ENCODE data around the gene LPGAT1. TPM values are rescaled to one million over a fixed set of nuclear protein-coding genes. Genes with fewer than 3 reads are reported as not detected.

Gene LPGAT1, protein sequence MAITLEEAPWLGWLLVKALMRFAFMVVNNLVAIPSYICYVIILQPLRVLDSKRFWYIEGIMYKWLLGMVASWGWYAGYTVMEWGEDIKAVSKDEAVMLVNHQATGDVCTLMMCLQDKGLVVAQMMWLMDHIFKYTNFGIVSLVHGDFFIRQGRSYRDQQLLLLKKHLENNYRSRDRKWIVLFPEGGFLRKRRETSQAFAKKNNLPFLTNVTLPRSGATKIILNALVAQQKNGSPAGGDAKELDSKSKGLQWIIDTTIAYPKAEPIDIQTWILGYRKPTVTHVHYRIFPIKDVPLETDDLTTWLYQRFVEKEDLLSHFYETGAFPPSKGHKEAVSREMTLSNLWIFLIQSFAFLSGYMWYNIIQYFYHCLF
- total RNA-seq (2014; rRNA removed), result 39.8 and 41.7 TPM in 2 replicates
- Bru-seq, nascent RNA, result percentile 60 among the genes with signal in this experiment
- percentile 65 among the genes with signal in this experiment for BruChase-seq, experiment 1, labeled RNA remaining after a 6-hour chase
- BruChase-seq, experiment 2, labeled RNA remaining after a 2-hour chase, result percentile 64 among the genes with signal in this experiment
- long read RNA-seq, partial matches to known transcripts, result 6 of 23 reads
- long read RNA-seq, other reads (novel, unspliced or antisense), result 17 of 23 reads

DNA sequence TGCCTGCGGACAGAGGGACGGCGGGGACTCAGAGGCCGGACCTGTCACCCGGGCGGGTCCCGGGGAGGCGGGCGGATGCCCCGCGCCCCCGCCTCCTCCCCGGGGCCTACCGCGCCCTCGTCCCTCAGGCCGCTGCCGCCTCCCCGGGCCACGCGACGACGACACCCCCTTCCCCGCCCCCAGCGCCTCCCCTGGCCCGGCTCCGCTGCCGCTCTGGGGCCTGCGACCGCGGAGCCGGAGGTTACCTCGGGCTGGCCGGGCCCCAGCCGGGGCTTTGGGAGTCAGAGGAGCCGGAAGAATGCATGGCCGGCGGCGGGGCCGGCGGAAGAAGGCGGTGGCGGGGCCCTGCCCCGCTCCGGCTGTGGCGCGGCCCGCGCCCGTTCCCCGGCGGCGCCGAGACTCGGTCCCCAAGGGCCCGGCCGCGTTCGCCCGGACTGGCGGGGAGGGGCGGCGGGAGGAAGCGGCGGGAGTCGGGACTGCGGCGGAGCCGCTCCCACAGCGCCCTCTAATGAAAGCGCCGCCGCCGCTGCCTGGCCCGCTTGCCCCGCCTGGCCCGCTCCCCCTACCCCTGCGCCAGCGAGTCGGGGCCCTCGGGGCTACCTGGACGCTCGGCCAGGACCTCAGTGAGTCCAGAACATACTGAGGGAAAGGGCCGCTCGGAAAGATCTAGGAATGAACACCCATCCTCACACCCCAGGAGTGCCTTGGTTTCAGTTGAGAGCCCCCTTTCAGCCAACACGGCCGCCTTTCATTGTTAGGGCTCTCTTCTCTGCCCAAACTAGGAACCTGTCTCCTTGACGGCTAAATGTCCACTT lies at the start of gene LPGAT1:
TSS of gene LPGAT1 (minus strand) at position 436 of the 815 bp plus-strand sequence. CDS start 1,467 bp downstream, outside the sequence.
- CTCF ChIA-PET, result no interaction called here

DNA sequence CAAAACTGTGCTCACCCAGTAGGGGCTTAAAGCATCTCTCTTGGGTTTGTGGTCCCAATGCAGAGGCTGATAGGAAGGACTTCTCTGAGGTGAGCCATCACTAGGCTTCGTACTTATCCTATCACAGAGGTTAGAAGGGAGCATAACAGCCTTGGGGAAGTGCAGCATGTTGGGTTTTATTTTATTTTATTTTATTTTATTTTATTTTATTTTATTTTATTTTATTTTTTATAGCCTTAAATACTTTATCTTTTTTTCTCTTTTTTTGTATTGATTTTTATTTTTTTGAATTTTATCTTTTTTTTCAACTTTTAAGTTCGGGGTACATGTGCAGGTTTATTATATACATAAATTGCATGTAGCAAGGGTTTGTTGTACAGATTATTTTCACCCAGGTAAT lies 48.9 kb upstream of the LPGAT1 start:
- no peaks in the 10 kb centered on the region for H3K9me3 ChIP-seq (ENCODE audit: low read length)
- H3K4me2 ChIP-seq (ENCODE audit: low read length), result no peak overlapping the region
- no peaks in the 10 kb centered on the region for H3K9me2 ChIP-seq (replicated peaks; ENCODE audit: low read length)
- no peak overlapping the region for H3K9ac ChIP-seq (ENCODE audit: low read length)
- intact Hi-C loops (cut with micrococcal nuclease), result no loop called here
- no peaks in the 10 kb centered on the region for H4K20me1 ChIP-seq (ENCODE audit: low read length)
- TF ChIP-seq EZH2phosphoT487 (IDR thresholded peaks at IDR 0.05; ENCODE audit: borderline replicate concordance, low read length) (no peak), CTCF (conservative IDR thresholded peaks at IDR 0.05; ENCODE audit: low read depth, low read length) (no peak), EZH2 (IDR thresholded peaks at IDR 0.05; ENCODE audit: low read length, unreplicated experiment) (no peak)
- H3K36me3 ChIP-seq (ENCODE audit: low read depth, low read length), result no peaks in the 10 kb centered on the region
- ATAC-seq, result no peak
- BruUV-seq (replicated peaks), result no TSS peak
- no peak overlapping the region for H2AFZ ChIP-seq (ENCODE audit: low read length)
- no peaks in the 10 kb centered on the region for H3K4me1 ChIP-seq (ENCODE audit: insufficient read depth, low read length)
- POLR2A ChIA-PET (ENCODE audit: unreplicated experiment), result no interaction called here
- CTCF ChIA-PET, result no interaction called here
- H3K27me3 ChIP-seq (ENCODE audit: low read length), result peaks cover 23% of the 10 kb centered on the region; the same call in 1 of the 2 replicates
- no peaks in the 10 kb centered on the region for H3K79me2 ChIP-seq (ENCODE audit: low read length)
- DNase-seq, result no peak
- H3K27ac ChIP-seq (ENCODE audit: low read length), result no peak overlapping the region
- H3F3A ChIP-seq (ENCODE audit: low read length, unreplicated experiment), result no peaks in the 10 kb centered on the region
- H3K4me3 ChIP-seq (ENCODE audit: low read length), result no peak overlapping the region

More for the DNA sequence above, at the start of gene LPGAT1:
- no peaks in the 10 kb centered on the region for H3K27me3 ChIP-seq (ENCODE audit: low read length)
- peak within 1 kb of the TSS; percentile 81 for H3K9ac ChIP-seq (ENCODE audit: low read length)
- peak within 1 kb of the TSS; percentile 89 for H3K4me2 ChIP-seq (ENCODE audit: low read length)
- no peak within 1 kb of the TSS for H3K27ac ChIP-seq (ENCODE audit: low read length)
- peaks cover 9% of the 10 kb centered on the region; the same call in 1 of the 2 replicates for H3K79me2 ChIP-seq (ENCODE audit: low read length)
- BruUV-seq (replicated peaks), result no TSS peak
- no peaks in the 10 kb centered on the region for H3F3A ChIP-seq (ENCODE audit: low read length, unreplicated experiment)
- POLR2A ChIA-PET (ENCODE audit: unreplicated experiment), result no interaction called here
- H2AFZ ChIP-seq (ENCODE audit: low read length), result peak within 1 kb of the TSS; percentile 91
- intact Hi-C loops (cut with micrococcal nuclease), result loop anchor here (1.0 kb wide), 3 partner anchors 114 to 150 kb away; no protein-coding TSS in a partner anchor
- H3K4me1 ChIP-seq (ENCODE audit: insufficient read depth, low read length), result peaks cover 13% of the 10 kb centered on the region; the same call in 1 of the 2 replicates
- ATAC-seq, result peak; percentile 91
- peak within 1 kb of the TSS; percentile 84 for H3K4me3 ChIP-seq (ENCODE audit: low read length)
- TF ChIP-seq EZH2 (IDR thresholded peaks at IDR 0.05; ENCODE audit: low read length, unreplicated experiment) (no peak), EZH2phosphoT487 (IDR thresholded peaks at IDR 0.05; ENCODE audit: borderline replicate concordance, low read length) (no peak), CTCF (conservative IDR thresholded peaks at IDR 0.05; ENCODE audit: low read depth, low read length) (peak; percentile 69)
- H3K9me2 ChIP-seq (replicated peaks; ENCODE audit: low read length), result no peaks in the 10 kb centered on the region
- no peaks in the 10 kb centered on the region for H3K36me3 ChIP-seq (ENCODE audit: low read depth, low read length)
- DNase-seq, result peak; percentile 79
- H4K20me1 ChIP-seq (ENCODE audit: low read length), result no peaks in the 10 kb centered on the region
- no peaks in the 10 kb centered on the region for H3K9me3 ChIP-seq (ENCODE audit: low read length)

Data from PC-3 (cell line).